ENCODE data around the gene PDZD4.

PDZD4 gene

DNA sequence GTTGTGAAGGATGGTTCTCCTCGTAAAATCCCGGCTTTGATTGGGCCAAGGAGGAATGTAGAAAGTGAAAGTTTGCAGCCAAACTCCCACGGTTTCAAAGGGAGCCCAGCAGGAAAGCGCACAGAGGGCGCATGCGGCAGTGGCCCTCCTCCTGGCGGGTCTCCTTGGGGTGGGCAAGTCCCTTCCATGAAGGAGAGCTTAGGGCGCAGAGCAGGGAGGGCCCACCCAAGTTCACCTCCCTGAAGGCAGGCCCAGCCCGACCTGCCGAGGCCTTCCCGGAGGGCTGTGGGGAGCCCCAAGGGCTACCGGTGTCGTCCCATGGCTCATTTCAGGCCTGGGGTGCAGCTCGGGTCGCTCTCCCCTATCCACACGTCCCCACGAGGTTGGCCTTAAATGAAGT is 2.0 kb downstream of the PDZD4 start:
- TF ChIP-seq, protein P1, sequence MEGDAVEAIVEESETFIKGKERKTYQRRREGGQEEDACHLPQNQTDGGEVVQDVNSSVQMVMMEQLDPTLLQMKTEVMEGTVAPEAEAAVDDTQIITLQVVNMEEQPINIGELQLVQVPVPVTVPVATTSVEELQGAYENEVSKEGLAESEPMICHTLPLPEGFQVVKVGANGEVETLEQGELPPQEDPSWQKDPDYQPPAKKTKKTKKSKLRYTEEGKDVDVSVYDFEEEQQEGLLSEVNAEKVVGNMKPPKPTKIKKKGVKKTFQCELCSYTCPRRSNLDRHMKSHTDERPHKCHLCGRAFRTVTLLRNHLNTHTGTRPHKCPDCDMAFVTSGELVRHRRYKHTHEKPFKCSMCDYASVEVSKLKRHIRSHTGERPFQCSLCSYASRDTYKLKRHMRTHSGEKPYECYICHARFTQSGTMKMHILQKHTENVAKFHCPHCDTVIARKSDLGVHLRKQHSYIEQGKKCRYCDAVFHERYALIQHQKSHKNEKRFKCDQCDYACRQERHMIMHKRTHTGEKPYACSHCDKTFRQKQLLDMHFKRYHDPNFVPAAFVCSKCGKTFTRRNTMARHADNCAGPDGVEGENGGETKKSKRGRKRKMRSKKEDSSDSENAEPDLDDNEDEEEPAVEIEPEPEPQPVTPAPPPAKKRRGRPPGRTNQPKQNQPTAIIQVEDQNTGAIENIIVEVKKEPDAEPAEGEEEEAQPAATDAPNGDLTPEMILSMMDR (IDR thresholded peaks at IDR 0.05; ENCODE audit: borderline replicate concordance, insufficient read depth, low read depth, low read length) = no peak
- H3K4me3 ChIP-seq (ENCODE audit: low read depth, low read length) = no peak overlapping the region

DNA sequence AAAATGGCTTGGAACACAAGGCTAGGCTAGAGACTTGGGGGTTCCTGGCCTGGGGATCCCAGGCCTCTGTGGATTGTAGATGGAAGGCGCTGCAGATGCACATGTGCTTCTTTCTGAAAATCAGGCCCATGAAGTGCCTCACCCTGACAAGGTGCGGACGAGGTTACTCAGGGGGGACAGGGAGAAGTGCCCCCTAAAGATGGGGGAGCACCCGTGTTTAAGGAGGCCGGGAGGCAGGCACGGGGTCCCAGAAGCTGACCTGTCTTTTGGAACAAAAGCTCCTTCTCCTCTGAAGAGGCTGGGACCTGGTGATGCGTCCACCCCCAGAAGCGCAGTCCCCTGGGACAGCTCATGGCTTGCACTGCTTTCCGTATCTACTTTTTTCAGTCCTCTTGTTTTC is 2.4 kb downstream of the PDZD4 start:
- TF ChIP-seq, protein P1 (IDR thresholded peaks at IDR 0.05; ENCODE audit: borderline replicate concordance, insufficient read depth, low read depth, low read length) = no peak
- H3K4me3 ChIP-seq (ENCODE audit: low read depth, low read length) = no peak overlapping the region

DNA sequence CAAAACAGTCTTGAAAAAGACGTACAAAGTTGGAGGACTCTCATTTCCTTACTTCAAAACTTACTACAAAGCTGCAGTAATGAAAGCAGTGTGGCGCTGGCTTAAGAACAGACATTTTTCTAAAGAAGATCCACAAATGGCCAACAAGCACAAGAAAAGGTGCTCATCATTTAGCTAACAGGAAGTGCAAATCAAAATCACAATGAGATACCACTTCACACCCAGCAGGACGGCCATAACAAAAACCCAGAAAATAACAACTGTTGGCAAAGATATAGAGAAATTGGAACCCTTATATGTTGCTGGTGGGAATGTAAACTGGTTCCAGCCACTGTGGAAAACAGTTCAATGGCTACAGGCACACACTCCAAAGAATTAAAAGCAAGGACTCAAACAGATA is 3.3 kb downstream of the PDZD4 start:
- TF ChIP-seq, protein P1 (IDR thresholded peaks at IDR 0.05; ENCODE audit: borderline replicate concordance, insufficient read depth, low read depth, low read length) = no peak

DNA sequence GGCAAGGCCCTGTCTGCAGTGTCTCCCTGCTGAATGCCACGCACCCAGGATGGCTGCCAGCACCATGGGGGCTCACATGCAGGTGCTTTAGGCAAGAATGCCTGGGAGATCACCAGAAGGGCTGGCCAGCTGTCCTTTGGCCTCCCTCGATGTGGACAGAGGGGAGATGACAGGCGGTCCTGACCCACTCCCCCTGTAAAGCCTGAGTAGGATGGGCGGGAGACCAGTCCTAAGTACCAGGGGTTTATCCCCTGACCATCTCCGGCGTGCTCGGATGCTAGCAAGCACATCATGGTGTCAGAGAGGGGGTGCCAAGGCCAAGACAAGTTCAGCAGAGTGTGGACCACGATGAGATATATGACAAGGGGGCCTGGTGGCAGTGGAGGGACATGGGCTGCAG is 5.3 kb downstream of the PDZD4 start:
- no peak overlapping the region for H3K4me3 ChIP-seq (ENCODE audit: low read depth, low read length)
- TF ChIP-seq, protein P1 (IDR thresholded peaks at IDR 0.05; ENCODE audit: borderline replicate concordance, insufficient read depth, low read depth, low read length) = no peak

More for the DNA sequence above, 3.3 kb downstream of the PDZD4 start:
- no peak overlapping the region for H3K4me3 ChIP-seq (ENCODE audit: low read depth, low read length)

DNA sequence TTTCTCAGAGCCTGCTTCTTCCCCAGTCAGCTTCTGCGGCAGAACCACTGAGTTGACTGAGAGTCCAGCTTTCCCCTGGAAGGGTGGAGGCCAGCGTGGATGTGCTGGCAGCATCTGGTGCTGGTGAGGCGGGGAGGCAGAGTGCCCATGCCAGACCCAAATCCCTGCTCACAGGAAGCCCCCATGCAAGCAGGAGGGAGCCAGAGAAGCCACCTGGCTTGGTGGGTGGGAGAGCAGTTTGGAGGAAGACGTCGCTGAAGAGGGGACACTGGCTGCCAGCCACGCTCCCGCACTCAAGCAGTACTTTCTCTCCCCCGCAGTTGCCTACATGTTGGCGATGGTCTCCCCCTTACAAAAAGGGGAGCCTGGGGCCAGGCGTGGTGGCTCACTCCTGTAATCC is 6.0 kb downstream of the PDZD4 start:
- H3K4me3 ChIP-seq (ENCODE audit: low read depth, low read length) = no peak overlapping the region
- TF ChIP-seq, protein P1 (IDR thresholded peaks at IDR 0.05; ENCODE audit: borderline replicate concordance, insufficient read depth, low read depth, low read length) = no peak

DNA sequence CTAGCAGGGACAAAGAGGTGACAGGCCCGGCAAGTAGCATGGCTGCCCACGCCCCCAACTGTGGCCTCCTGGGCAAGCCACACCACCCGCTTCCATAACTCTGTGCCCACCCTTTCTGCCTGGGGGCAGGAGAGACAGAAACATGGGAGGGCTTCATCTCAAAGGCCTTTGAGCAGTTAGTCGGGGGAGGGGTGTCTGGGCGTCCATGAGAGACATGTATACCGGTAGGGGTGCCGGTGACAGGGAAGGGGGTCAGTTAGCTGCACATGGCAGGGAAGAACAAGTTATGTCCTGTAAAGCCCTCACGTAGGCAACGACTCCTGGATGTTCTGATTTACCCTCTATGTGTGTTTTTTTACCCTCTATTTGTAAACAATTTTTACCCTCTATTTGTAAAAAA is 9.3 kb downstream of the PDZD4 start:
- TF ChIP-seq, protein P1 (IDR thresholded peaks at IDR 0.05; ENCODE audit: borderline replicate concordance, insufficient read depth, low read depth, low read length) = no peak
- H3K4me3 ChIP-seq (ENCODE audit: low read depth, low read length) = no peak overlapping the region

DNA sequence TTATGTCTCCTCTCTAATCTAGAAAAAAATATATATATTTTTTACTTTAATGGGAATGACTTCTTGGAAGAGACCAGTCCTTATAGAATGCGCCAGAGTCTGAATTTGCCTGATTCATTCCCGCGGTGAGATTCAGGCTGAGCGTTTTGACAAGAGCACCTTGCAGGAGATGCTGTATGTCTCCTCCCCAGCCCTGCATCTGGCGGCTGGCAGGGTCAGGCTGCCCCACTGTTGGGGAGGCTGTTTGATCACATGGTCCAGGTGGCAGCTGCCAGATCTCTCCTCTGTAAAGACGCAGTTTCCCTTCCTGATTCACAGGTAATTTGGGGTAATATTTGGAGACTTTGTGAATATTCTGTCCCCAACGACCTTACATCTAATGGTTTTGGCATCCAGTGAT is 9.7 kb downstream of the PDZD4 start:
- no peak overlapping the region for H3K4me3 ChIP-seq (ENCODE audit: low read depth, low read length)
- TF ChIP-seq, protein P1 (IDR thresholded peaks at IDR 0.05; ENCODE audit: borderline replicate concordance, insufficient read depth, low read depth, low read length) = no peak

All from GM12875 (cell line).